OCI-LY3 (cell line): Measurements from ENCODE around the gene SERINC5.

Experiments
- EZH2phosphoT487 ChIP-seq: fragments of 200-600 bp; shearing (Covaris generic); IDR thresholded peaks from 2 replicates; pipeline ENCODE4 v1.6.1; 2018; ENCODE audit warnings: antibody characterized with exemption, mixed run types, low read depth
- TF ChIP-seq, protein P1 (sequence below): fragments of 200-600, 300-600 bp; sonication (generic); IDR thresholded peaks from 2 replicates; pipeline ENCODE4 v1.5.1; 2014; ENCODE audit warnings: antibody characterized with exemption, low read length, low read depth

DNA sequence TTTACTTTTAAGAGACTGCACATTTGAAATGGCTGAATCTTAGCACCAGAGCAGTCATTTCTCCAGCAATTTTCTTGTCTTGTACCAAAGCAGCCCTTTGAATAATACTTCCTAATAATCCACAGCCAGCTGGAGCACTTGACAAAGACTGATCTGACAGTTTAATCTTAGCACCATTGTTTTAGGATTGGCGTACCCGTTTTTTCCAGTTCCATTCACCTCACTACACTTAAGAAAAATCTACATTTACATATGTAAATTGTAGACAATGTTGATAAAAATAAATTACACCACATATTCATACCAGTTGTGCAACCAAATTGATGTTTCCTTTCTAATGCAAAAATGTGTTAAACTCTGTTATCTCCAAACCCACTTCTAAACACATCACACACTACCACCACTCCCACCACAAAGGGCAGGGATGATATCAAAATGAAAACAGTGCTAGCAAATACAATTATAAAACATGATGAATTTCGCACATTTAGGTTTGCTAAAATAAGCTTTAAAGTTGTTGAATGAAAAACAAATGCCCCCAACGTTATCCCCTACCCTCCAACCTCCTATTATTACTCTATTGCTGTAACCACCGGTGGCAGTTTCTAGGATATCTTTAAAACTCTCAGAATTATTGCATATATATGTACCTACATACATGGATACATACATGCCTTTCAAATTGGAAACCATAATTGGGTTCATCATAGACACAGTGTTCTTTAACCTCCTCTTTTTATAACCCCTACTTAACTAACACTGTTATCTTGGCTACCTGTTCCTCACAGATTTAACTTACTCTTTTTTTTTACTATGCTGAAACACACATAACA is 21.5 kb downstream of the SERINC5 start:
- TF ChIP-seq, protein P1, sequence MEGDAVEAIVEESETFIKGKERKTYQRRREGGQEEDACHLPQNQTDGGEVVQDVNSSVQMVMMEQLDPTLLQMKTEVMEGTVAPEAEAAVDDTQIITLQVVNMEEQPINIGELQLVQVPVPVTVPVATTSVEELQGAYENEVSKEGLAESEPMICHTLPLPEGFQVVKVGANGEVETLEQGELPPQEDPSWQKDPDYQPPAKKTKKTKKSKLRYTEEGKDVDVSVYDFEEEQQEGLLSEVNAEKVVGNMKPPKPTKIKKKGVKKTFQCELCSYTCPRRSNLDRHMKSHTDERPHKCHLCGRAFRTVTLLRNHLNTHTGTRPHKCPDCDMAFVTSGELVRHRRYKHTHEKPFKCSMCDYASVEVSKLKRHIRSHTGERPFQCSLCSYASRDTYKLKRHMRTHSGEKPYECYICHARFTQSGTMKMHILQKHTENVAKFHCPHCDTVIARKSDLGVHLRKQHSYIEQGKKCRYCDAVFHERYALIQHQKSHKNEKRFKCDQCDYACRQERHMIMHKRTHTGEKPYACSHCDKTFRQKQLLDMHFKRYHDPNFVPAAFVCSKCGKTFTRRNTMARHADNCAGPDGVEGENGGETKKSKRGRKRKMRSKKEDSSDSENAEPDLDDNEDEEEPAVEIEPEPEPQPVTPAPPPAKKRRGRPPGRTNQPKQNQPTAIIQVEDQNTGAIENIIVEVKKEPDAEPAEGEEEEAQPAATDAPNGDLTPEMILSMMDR = no peak
- no peak for TF ChIP-seq EZH2phosphoT487
